GM21381 (cell line): ENCODE measurements around the gene MYL12A.
A peak's percentile ranks its signal among the peaks of the same experiment; 100 is the strongest.
"Not testable (repeated sequence)": the region's sequence is repeated elsewhere in the genome, so short reads cannot be mapped to it uniquely, and the experiment has no call there.

Source experiments
- ATAC-seq: cut with Tn5 transposase; IDR thresholded peaks from one replicate; pipeline ENCODE4 v1.9.1; 2021; ENCODE audit warnings: mild to moderate bottlenecking, moderate library complexity; ENCODE audit not compliant: unreplicated experiment

MYL12A gene

GRCh38 chr18:3247240-3248061, at the start of gene MYL12A:
MYL12A (plus strand) TSS chr18:3247801; CDS start chr18:3253248, 5,447 bp downstream.
- ATAC-seq: peak; percentile 77

DNA sequence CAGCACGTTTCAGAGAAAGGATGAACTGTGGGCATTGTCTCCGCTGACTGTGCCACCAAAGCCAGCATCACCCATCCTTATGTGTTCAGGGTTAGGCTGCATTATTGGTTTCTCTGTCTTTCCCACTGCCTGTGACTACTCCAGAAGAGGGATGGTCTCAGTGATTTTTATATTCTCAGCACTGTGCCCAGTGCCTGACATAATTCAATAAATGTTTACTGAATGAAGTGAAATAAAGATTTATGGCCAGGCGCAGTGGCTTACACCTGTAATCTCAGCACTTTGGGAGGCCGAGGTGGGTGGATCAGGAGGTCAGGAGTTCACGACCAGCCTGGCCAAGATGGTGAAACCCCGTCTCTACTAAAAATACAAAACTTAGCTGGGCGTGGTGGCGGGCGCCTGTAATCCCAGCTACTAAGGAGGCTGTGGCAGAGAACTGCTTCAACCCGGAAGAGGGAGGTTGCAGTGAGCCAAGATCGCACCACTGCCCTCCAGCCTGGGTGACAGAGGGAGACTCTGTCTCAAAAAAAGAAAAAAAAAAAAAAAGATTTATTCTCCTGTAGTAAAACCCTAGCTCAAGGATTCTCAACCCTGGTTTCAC, 49.2 kb upstream of the MYL12A start:
- ATAC-seq: not testable (repeated sequence)

- no peak for ATAC-seq
Observed at GRCh38 chr18:3199942-3200645, 47.5 kb upstream of the MYL12A start.

GRCh38 chr18:3205239-3205638, 42.4 kb upstream of the MYL12A start:
- no peak for ATAC-seq

DNA sequence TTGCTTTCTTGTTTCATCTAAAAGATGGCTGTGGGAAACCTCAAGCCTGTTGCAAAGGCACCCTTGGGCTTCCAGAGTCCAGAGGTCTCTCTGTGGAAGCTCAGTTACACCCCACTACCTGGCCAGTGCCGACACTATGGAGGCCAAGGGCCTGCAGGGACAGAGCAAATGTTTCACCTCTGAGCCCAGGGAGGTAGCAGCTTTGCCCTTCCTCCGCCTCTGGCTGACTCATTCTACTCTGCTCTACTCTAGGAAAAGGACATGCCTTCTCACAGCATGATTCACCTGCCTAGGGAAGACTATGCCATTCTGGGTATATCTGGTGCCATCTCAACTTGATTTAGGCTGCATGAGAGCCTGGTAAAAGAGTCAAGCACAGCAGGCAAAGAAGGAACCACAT, 40.0 kb upstream of the MYL12A start:
- ATAC-seq: no peak

GRCh38 chr18:3209859-3210569, 37.6 kb upstream of the MYL12A start:
- peak; percentile 81 for ATAC-seq

DNA sequence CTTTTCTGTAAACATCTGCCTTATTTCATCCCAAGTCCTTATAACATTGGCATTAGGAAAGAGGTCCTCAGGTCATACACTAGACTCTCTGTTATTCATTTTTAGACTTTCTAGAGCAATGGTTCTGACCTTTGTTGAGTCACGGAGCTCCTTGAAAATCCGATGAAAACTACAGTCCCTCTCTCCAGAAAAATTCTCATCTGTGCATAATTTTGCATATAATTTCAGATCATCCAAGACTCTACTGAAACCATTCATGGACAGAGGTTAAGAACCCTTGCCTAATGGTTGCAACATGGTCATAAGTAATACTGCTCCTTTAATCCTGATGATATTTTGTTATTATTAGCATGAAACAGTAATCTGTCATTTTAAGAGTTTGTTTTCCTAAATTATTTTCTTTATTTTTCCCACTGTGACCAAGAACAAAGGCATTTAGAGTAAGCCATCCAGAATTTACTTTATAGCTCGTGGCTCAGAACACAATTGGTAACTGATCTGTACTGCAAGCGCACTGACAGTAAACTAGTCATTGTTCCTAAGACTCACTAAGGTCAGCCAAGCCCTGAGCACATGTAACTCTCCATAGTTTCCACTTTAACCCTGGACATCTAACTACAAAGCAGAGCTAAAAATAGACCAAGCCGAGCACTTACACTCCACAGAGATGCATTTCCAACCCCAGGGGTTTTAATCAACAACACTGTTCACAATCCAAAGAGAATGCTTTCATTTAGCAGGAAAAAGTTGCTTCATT, 36.2 kb upstream of the MYL12A start:
- no peak for ATAC-seq

- no peak for ATAC-seq
Observed at GRCh38 chr18:3212657-3213056, 34.9 kb upstream of the MYL12A start.

DNA sequence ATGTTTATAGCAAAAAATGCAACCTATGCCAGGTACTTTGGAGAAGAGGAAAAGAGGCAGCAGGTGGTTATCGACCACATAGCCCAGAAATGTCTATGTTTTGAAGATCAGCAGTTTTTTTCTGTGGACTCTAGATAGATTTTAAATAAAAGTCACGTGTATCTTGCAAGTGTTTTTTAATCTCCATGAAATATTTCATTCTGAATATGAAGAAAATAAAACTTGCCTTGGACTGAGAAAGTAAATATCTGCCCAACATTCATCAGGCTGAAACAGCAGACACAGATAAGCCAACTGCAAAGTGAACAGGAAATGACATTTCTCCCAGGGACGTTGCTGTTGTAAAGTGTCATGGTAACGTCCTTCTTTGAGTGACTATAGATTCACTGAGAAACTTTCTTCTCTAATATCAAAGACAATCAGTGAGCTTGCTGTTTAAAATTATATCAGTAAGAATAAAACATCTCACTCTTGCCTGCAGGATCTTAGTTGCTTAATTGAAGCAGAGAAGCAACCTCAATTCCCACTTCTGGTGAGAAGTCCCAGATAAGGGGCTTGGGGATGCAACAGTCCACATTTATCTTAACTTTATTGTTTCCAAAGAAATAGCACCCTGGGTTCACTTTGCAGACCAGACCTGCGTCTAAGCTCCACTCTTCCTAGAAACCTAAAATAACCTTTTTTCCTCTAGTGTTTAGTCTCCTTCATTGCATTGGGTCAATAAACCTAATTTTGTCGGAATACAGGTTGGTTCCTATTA, 34.1 kb upstream of the MYL12A start:
- ATAC-seq: no peak

DNA sequence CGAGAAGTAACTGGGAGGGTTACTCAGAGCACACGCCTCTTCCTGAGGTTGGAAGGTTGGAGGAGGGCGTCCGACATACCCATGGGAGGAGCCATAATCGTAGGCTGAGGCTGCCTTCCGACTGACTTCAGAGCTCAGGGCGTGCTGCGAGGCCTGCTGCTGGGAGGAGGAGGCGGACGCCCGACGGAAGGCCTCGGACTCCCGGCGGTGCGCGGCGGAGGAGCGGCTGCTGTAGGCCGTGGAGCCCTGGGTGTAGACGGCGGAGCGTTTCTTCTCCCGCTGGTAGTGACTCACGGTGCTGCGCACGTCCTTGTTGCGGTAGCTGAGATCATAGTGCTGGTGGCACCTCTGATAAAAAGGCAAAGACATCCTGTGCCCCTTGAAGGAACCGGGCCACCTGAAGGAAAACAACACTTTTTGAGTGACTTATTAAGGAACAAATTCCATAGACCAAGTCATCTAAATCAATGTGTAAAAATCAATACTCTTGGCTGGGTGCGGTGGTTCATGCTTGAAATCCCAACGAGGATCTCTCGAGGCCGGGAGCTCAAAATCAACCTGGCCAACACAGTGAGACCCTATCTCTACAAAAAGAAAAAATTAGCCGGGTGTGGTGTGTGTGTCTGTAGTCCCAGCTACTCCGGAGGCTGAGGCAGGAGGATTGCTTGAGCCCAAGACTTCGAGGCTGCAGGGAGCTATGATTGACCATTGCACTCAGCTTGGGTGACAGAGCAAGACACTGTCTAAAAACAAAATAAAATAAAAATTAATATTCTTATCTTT, 32.6 kb upstream of the MYL12A start:
- no peak for ATAC-seq

GRCh38 chr18:3216987-3217386, 30.6 kb upstream of the MYL12A start:
- ATAC-seq: no peak

GRCh38 chr18:3217948-3218647, 29.5 kb upstream of the MYL12A start:
- ATAC-seq: no peak

- no peak for ATAC-seq
Observed at GRCh38 chr18:3218819-3219218, 28.8 kb upstream of the MYL12A start.

- no peak for ATAC-seq
Observed at GRCh38 chr18:3219241-3219630, 28.4 kb upstream of the MYL12A start.

GRCh38 chr18:3219631-3220335, 27.8 kb upstream of the MYL12A start, which contains the start of gene MYOM1:
MYOM1 (minus strand) TSS chr18:3219968; CDS start chr18:3215223, 4,745 bp downstream.
- ATAC-seq: no peak

DNA sequence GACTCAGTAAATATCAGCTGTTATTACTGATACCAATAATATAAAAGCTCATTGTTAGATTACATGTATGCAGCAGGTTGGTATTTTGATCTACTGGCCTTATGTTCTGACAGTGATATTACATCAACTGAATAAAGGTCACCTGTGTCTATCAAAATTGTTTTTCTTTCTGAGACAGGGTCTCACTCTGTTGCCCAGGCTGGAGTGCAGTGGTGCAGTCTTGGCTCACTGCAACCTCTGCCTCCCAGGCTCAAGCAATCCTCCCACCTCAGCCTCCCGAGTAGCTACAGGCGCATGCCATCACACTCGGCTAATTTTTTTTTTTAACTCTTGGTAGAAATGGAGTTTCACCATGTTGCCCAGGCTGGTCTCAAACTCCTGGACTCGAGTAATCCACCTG, 26.7 kb upstream of the MYL12A start:
- not testable (repeated sequence) for ATAC-seq

DNA sequence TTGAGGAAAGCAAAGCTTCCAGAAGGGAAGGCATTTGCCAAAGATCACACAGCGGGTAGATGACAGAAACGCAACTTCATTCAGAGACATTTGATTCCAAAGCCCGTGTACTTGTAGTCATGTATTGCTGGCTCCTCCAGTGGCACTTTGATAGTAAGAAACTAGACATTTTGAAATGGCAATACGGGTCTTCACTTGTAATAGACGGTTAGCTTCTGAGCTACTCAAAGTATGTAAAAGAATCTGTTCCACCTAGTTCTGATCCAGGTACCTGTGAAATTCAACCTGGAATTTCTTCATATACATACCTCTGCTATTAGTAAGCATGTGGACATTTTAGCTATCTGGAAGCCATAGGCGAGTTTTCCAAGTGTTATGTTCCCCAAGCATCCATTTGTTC, 26.1 kb upstream of the MYL12A start:
- ATAC-seq: no peak

- ATAC-seq: no peak
Observed at GRCh38 chr18:3223356-3223755, 24.2 kb upstream of the MYL12A start.
